Stimulated activated CD8-positive, alpha-beta memory T cell treated with anti-CD3 and anti-CD28 coated beads, Interleukin-4, amount 100 ng/mL, for 1 hour (primary cell): Measurements from ENCODE around the gene SOD1.
"Not testable (repeated sequence)": the region's sequence is repeated elsewhere in the genome, so short reads cannot be mapped to it uniquely, and the experiment has no call there.

Experiments
- DNase-seq, 2 donors: peaks; one replicate each; pipeline ENCODE4 v3.0.0-alpha.2; 2020; ENCODE audit warnings: low read depth in 2 of 2, low spot score in 1 of 2

Gene SOD1

DNA sequence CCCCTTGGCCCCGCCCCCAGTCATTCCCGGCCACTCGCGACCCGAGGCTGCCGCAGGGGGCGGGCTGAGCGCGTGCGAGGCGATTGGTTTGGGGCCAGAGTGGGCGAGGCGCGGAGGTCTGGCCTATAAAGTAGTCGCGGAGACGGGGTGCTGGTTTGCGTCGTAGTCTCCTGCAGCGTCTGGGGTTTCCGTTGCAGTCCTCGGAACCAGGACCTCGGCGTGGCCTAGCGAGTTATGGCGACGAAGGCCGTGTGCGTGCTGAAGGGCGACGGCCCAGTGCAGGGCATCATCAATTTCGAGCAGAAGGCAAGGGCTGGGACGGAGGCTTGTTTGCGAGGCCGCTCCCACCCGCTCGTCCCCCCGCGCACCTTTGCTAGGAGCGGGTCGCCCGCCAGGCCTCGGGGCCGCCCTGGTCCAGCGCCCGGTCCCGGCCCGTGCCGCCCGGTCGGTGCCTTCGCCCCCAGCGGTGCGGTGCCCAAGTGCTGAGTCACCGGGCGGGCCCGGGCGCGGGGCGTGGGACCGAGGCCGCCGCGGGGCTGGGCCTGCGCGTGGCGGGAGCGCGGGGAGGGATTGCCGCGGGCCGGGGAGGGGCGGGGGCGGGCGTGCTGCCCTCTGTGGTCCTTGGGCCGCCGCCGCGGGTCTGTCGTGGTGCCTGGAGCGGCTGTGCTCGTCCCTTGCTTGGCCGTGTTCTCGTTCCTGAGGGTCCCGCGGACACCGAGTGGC is at the start of gene SOD1:
Gene SOD1, plus strand, starts transcription at position 158 of the 723 bp plus-strand sequence. Its CDS starts 77 bp downstream, at position 235.
- DNase-seq, result peak; percentile 89 to 93

DNA sequence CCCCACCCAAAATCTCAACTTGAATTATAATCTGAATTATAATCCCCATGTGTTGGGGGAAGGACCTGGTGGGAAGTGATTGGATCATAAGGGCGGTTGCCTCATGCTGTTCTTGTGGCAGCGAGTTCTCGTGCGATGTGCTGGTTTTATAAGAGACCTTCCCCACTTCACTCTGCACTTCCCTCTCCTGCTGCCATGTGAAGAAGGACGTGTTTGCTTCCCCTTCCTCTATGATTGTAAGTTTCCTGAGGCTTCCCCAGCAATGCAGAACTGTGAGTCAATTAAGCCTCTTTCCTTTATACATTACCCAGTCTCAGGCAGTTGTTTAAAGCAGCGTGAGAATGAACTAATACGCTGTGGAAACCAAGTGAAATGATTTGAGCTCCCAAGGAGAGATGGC is 48.0 kb upstream of the SOD1 start:
- DNase-seq, result no peak

- DNase-seq, result no peak
These were observed 46.4 kb upstream of the SOD1 start for GRCh38 chr21:31612894-31613785.

DNA sequence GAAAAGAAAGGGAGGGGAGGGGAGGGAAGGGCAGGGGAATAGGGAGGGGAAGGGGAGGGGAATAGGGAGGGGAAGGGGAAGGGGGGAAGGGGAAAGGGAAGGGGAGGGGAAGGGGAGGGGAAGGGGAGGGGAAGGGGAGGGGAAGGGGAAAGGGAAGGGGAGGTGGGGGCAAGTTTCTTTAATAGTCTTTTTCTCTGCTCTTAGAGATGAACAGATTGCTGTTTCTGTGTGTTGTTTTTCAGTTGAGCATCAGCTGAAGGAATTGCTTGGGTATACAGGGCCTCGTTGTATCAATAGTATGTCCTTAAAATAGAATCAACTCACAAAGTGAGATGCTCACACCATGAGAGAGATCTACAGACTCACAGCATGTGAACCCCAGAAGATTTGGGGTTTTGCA is 44.8 kb upstream of the SOD1 start:
- no peak for DNase-seq

GRCh38 chr21:31616216-31616615 is 43.3 kb upstream of the SOD1 start:
- DNase-seq, result no peak

- no peak for DNase-seq
These were observed 40.6 kb upstream of the SOD1 start for GRCh38 chr21:31618696-31619430.

DNA sequence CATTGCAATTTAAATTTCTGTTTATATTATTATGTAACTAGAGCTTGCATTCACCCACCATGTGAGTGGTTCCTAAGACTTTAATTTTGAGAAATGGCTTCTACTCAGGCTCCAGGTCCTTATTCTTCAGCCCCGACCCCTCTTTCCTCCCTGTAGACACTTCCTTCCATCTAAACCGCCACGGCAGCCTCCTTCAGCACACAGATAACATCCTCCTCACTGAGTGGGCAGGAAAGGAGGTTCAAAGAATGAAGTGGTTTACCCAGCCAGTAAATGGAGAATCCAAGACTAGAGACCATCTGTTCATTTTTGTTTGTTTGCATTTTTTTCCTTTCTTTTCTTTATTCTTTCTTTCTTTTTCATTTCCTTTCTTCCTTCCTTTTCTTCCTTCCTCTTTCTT is 37.1 kb upstream of the SOD1 start:
- no peak for DNase-seq

GRCh38 chr21:31623664-31624063 is 35.8 kb upstream of the SOD1 start:
- DNase-seq, result no peak

DNA sequence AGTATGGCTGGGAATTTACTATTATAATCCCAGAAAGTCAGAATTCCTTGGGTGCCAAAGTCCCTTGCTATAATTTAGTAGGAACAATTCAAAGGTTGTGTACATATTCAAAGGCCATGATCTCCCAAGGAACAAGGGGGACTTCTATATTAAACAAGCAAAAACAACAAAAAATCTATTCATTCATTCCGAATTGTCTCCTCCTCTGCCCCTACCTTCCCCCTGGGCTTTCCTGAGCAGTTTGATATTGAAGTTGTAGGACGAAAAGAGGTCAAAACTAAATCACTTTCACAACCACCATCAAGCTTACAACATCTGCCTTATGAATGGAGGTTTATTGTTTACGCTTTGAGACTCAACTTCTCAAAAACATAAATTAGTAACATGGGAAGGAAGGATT is 35.3 kb upstream of the SOD1 start:
- no peak for DNase-seq

GRCh38 chr21:31624961-31625491 is 34.5 kb upstream of the SOD1 start:
- no peak for DNase-seq

DNA sequence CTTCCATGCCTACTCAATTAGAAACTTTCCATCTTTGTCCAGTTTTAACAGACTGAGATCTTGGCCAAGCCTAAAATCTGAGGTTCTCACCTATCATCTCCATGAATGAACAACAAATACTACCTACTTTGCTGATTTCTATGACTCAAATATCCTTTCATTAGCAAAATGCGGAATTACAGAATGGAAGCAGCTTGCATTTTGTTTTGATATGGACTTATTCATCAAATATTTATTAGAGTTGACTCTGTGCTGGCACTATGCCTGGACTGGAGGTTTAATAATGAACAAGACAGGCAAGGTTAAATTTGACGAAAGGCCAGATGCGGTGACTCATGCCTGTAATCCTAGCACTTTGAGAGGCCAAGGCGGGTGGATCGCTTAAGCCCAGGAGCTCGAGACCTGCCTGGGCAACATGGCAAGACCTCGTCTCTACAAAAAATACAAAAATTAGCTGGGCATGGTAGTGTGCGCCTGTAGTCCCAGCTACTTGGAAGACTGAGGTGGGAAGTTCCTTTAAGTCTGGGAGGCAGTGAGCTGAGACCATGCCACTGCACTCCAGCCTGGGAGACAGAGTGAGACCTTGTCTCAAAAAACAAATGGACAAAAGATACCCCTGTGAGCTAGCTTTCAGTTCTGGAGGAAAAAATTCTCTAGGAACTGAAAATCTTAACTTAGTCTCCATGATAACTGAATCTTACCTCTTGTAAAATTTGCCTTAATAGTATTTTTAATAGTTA is 29.4 kb upstream of the SOD1 start:
- DNase-seq, result no peak

DNA sequence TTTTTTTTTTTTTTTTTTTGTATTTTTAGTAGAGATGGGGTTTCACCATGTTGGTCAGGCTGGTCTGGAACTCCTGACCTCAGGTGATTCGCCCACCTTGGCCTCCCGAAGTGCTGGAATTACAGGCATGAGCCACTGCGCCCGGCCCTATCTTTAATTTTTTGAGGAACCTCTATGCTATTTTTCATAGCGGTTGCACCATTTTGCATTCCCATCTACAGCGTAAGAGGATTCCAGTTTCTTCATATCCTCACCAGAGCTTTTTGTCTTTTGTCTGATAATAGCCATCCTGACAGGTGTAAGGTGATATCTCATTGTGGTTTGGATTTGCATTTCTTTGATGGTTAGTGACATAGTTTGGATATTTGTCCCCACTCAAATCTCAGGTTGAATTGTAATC is 27.6 kb upstream of the SOD1 start:
- not testable (repeated sequence) for DNase-seq

DNA sequence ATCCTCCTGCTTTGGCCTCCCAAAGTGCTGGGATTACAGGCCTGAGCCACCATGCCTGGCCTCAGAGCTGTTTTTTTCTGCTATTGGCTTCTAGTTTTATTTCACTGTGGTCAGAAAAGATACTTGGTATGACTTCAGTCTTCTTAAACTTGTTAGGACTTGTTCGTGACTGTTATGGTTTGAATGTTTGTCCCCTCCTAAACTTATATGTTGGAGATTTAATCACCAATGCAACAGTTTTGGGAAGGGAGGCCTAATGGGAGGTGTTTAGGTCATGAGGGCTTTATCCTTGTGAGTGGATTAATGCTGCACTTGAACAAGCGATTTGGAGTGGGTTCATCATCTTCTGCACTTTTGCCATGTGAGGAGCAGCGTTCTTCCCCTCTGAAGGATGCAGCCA is 24.5 kb upstream of the SOD1 start:
- no peak for DNase-seq

- no peak for DNase-seq
These were observed 22.6 kb upstream of the SOD1 start for GRCh38 chr21:31636874-31637273.

GRCh38 chr21:31641416-31641922 is 18.0 kb upstream of the SOD1 start:
- no peak for DNase-seq

GRCh38 chr21:31644643-31645042 is 14.8 kb upstream of the SOD1 start:
- DNase-seq, result no peak

DNA sequence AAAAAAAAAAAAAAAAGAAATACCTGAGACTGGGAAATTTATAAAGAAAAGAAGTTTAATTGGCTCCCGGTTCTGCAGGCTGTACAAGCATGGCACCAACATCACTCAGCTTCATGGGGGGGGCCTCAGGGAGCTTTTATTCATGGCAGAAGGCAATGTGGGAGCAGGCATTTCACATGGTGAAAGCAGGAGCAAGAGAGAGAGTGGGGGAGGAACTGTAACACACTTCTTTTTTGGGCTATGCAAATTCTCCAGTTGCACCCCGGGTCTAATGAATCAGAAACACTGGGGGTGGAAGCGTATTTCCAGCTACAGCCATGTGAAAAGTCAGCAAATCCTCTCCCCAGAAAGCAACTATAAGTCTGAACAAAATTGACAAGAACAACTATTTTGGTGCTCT is 11.8 kb upstream of the SOD1 start:
- no peak for DNase-seq

- DNase-seq, result no peak
These were observed 8.6 kb upstream of the SOD1 start for GRCh38 chr21:31650930-31651329.

- DNase-seq, result not testable (repeated sequence)
These were observed 8.0 kb upstream of the SOD1 start for GRCh38 chr21:31651491-31651890.

DNA sequence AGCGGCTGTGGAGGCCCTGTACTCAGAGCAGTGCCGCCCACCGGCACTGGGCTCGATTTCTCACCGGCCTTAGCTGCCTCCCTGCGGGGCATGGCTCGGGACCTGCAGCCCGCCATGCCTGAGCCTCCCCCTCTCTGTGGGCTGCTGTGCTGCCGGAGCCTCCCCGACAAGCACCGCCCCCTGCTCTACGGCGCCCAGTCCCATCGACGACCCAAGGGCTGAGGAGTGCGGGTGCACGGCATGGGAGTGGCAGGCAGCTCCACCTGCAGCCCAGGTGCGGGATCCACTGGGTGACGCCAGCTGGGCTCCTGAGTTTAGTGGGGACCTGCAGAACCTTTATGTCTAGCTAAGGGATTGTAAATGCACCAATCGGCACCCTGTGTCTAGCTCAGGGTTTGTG is 5.2 kb upstream of the SOD1 start:
- no peak for DNase-seq
